Measurements from ENCODE around the gene GRIFIN.

GRIFIN gene

DNA sequence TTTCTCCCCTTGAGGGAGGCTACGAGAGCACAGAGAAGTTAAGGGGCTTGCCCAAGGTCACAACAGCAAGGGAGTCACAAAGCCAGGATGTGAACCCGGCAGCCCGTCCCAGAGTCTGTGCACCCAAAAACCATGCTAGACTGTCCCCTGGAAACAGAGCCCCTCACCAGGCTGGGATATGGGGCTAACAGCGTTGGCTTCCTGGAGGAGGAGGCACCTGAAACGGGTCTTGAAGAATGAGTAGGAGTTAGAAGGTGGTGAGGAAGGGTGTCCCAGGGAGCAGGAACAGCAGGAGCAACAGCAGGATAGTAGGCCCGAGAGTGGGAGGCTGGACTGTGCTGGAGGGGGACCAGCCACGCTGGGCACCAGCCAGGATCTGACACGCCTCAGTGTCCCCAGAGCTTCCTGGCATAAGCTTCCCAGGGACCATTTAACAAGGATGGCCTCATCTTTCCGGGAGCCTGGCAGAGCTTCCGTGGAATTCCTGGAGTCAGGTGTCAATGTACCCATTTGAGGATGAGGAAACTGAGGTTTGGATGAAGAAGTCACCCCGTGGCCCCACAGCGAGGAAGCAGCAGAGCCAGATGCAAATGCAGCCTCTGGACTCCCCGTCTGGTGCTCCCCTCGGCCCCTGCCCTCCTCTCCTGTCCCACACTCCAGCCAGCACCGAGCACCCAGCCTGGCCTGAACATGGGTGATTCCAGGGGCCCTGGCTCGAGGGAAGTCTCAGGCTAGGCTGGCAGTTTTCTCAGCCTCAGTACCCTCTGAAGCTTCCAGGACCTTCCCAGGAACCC is 3.3 kb upstream of the GRIFIN start:
- H3K27ac ChIP-seq, result no peak overlapping the region
- H3K9ac ChIP-seq, result no peak overlapping the region
- H3K36me3 ChIP-seq (ENCODE audit: insufficient read depth), result no peaks in the 10 kb centered on the region

GRCh38 chr7:2478800-2479199 is 2.6 kb upstream of the GRIFIN start:
- H3K4me3 ChIP-seq (IDR thresholded peaks at IDR 0.05; ENCODE audit: insufficient read depth, low read depth, low read length), result no peak overlapping the region
- H3K79me2 ChIP-seq (ENCODE audit: insufficient read depth, low read depth), result no peaks in the 10 kb centered on the region
- H3K4me2 ChIP-seq, result no peak overlapping the region
- H3K36me3 ChIP-seq (ENCODE audit: insufficient read depth), result no peaks in the 10 kb centered on the region
- no peak overlapping the region for H2AFZ ChIP-seq (ENCODE audit: low read depth)
- H4K20me1 ChIP-seq (ENCODE audit: insufficient read depth), result no peaks in the 10 kb centered on the region
- TF ChIP-seq, protein P1, sequence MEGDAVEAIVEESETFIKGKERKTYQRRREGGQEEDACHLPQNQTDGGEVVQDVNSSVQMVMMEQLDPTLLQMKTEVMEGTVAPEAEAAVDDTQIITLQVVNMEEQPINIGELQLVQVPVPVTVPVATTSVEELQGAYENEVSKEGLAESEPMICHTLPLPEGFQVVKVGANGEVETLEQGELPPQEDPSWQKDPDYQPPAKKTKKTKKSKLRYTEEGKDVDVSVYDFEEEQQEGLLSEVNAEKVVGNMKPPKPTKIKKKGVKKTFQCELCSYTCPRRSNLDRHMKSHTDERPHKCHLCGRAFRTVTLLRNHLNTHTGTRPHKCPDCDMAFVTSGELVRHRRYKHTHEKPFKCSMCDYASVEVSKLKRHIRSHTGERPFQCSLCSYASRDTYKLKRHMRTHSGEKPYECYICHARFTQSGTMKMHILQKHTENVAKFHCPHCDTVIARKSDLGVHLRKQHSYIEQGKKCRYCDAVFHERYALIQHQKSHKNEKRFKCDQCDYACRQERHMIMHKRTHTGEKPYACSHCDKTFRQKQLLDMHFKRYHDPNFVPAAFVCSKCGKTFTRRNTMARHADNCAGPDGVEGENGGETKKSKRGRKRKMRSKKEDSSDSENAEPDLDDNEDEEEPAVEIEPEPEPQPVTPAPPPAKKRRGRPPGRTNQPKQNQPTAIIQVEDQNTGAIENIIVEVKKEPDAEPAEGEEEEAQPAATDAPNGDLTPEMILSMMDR (conservative IDR thresholded peaks at IDR 0.05; ENCODE audit: low read depth, low read length), result no peak
- H3K27me3 ChIP-seq (ENCODE audit: insufficient read depth, low read depth), result peaks cover 63% of the 10 kb centered on the region
- H3K27ac ChIP-seq, result no peak overlapping the region
- H3K9ac ChIP-seq, result no peak overlapping the region
- no peaks in the 10 kb centered on the region for H3K4me1 ChIP-seq (ENCODE audit: low read depth, poor library complexity, severe bottlenecking)

More for the DNA sequence above, 3.3 kb upstream of the GRIFIN start:
- H3K4me3 ChIP-seq (IDR thresholded peaks at IDR 0.05; ENCODE audit: insufficient read depth, low read depth, low read length), result no peak overlapping the region
- H3K27me3 ChIP-seq (ENCODE audit: insufficient read depth, low read depth), result peaks cover 66% of the 10 kb centered on the region
- no peaks in the 10 kb centered on the region for H3K79me2 ChIP-seq (ENCODE audit: insufficient read depth, low read depth)
- TF ChIP-seq, protein P1 (conservative IDR thresholded peaks at IDR 0.05; ENCODE audit: low read depth, low read length), result no peak
- H2AFZ ChIP-seq (ENCODE audit: low read depth), result no peak overlapping the region
- no peaks in the 10 kb centered on the region for H3K4me1 ChIP-seq (ENCODE audit: low read depth, poor library complexity, severe bottlenecking)
- no peaks in the 10 kb centered on the region for H4K20me1 ChIP-seq (ENCODE audit: insufficient read depth)
- no peak overlapping the region for H3K4me2 ChIP-seq

GRCh38 chr7:2478399-2478785 is 2.2 kb upstream of the GRIFIN start:
- Histone ChIP-seq H4K20me1 (ENCODE audit: insufficient read depth) (no peaks in the 10 kb centered on the region), H3K27ac (no peak overlapping the region), H3K4me2 (no peak overlapping the region), H3K36me3 (ENCODE audit: insufficient read depth) (no peaks in the 10 kb centered on the region), H3K27me3 (ENCODE audit: insufficient read depth, low read depth) (peaks cover 64% of the 10 kb centered on the region), H3K4me3 (IDR thresholded peaks at IDR 0.05; ENCODE audit: insufficient read depth, low read depth, low read length) (no peak overlapping the region), H3K4me1 (ENCODE audit: low read depth, poor library complexity, severe bottlenecking) (no peaks in the 10 kb centered on the region), H3K9ac (no peak overlapping the region), H3K79me2 (ENCODE audit: insufficient read depth, low read depth) (no peaks in the 10 kb centered on the region), H2AFZ (ENCODE audit: low read depth) (no peak overlapping the region)
- TF ChIP-seq, protein P1 (conservative IDR thresholded peaks at IDR 0.05; ENCODE audit: low read depth, low read length), result no peak

DNA sequence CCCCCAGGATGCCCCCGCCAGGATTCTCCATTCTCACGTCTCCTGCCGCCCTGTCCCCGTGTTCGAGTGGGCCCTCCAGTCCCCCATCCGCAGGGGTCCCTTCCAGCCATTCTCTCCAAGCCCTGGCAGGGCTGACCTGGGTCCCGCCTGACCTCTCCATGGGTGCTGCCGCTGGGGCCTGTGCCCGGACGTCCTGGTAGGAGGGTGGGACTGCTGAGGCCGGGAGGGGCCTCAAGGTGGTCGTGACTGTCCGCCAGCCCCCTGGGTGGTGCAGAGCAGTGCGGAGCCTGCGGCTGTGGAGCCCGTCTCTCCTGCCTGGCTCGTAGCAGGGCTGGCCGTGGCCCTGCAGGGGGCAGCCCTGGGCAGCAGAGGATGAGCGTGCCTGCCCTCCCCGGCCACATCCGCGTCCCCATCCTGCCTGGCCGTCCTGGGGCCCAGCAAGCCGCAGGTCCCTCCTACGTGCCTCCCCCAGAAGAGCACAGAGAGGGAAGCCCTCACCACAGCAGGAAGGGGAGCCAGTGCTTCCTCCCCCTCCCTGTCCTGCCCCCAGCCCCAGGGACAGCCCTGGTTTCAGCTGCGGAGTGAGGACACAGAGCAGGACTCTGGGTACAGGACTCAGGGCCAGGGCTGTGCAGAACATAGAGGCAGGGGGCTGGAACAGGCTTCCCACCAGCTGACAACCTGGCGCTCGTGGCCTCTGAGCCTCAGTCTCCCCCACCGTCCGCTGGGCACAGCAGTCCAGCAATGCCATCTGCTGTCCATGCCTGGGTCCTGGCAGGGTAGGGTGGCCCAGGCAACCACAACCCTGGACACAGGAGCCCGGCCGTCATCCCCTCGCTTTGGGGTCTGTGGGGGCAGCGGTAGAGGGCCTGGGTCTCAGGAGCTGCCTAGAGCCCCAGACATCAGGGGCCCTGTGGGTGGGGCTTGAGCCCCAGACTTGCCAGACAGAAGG is 1.5 kb upstream of the GRIFIN start:
- TF ChIP-seq, protein P1 (conservative IDR thresholded peaks at IDR 0.05; ENCODE audit: low read depth, low read length), result peak; percentile 59
- Histone ChIP-seq H3K36me3 (ENCODE audit: insufficient read depth) (no peaks in the 10 kb centered on the region), H3K4me1 (ENCODE audit: low read depth, poor library complexity, severe bottlenecking) (no peaks in the 10 kb centered on the region), H3K9ac (no peak overlapping the region), H3K4me3 (IDR thresholded peaks at IDR 0.05; ENCODE audit: insufficient read depth, low read depth, low read length) (no peak overlapping the region), H3K79me2 (ENCODE audit: insufficient read depth, low read depth) (no peaks in the 10 kb centered on the region), H3K4me2 (no peak overlapping the region), H3K27me3 (ENCODE audit: insufficient read depth, low read depth) (peaks cover 69% of the 10 kb centered on the region), H3K27ac (no peak overlapping the region), H2AFZ (ENCODE audit: low read depth) (no peak overlapping the region), H4K20me1 (ENCODE audit: insufficient read depth) (no peaks in the 10 kb centered on the region)
